Activated naive CD4-positive, alpha-beta T cell treated with anti-CD3 and anti-CD28 coated beads, Interleukin-2, amount 10 ng/mL, durations not matched to agents 7 days and 5 days (primary cell): ENCODE data around the gene RALGPS1.
"Not testable (repeated sequence)": the region's sequence is repeated elsewhere in the genome, so short reads cannot be mapped to it uniquely, and the experiment has no call there.

ENCODE experiments used
- CTCF ChIA-PET: fragments of 350-600 bp; sonication (Branson Sonifier 250); formaldehyde crosslinking; loops from one replicate; lab custom pipeline; 2021; ENCODE audit warnings: antibody characterized with exemption; lab: Charles Lee
- DNase-seq: peaks from one replicate; pipeline ENCODE4 v3.0.0-alpha.2; 2020
- H3K27ac Mint-ChIP-seq: one replicate; pipeline ENCODE4 v1.8.0; 2021; ENCODE audit warnings: mild to moderate bottlenecking, moderate library complexity, mixed read lengths
- H3K27me3 Mint-ChIP-seq: one replicate; pipeline ENCODE4 v1.8.0; 2021; ENCODE audit warnings: mild to moderate bottlenecking, mixed read lengths
- H3K36me3 Mint-ChIP-seq: one replicate; pipeline ENCODE4 v1.8.0; 2021; ENCODE audit warnings: mixed read lengths
- H3K4me1 Mint-ChIP-seq: one replicate; pipeline ENCODE4 v1.8.0; 2021; ENCODE audit warnings: mixed read lengths
- H3K4me3 Mint-ChIP-seq: one replicate; pipeline ENCODE4 v1.8.0; 2021; ENCODE audit warnings: mild to moderate bottlenecking, moderate library complexity, mixed read lengths
- H3K9me3 Mint-ChIP-seq: one replicate; pipeline ENCODE4 v1.8.0; 2021; ENCODE audit warnings: mixed read lengths

The RALGPS1 gene

GRCh38 chr9:127167560-127168326, 253.2 kb downstream of the RALGPS1 start:
- H3K9me3 Mint-ChIP-seq, result no peaks in the 10 kb centered on the region
- H3K36me3 Mint-ChIP-seq, result no peaks in the 10 kb centered on the region
- no peak overlapping the region for H3K4me3 Mint-ChIP-seq
- peaks cover 14% of the 10 kb centered on the region for H3K27me3 Mint-ChIP-seq
- CTCF ChIA-PET, result no interaction called here
- DNase-seq, result no peak
- peaks cover 13% of the 10 kb centered on the region for H3K4me1 Mint-ChIP-seq
- H3K27ac Mint-ChIP-seq, result no peak overlapping the region

- no peak overlapping the region for H3K4me3 Mint-ChIP-seq
- no peak overlapping the region for H3K27ac Mint-ChIP-seq
- CTCF ChIA-PET, result no interaction called here
- DNase-seq, result no peak
- H3K9me3 Mint-ChIP-seq, result no peaks in the 10 kb centered on the region
- H3K36me3 Mint-ChIP-seq, result no peaks in the 10 kb centered on the region
- peaks cover 14% of the 10 kb centered on the region for H3K27me3 Mint-ChIP-seq
- H3K4me1 Mint-ChIP-seq, result peaks cover 2% of the 10 kb centered on the region
Observed at GRCh38 chr9:127168756-127169574, 254.4 kb downstream of the RALGPS1 start.

- peaks cover 14% of the 10 kb centered on the region for H3K27me3 Mint-ChIP-seq
- no peaks in the 10 kb centered on the region for H3K36me3 Mint-ChIP-seq
- no peak overlapping the region for H3K27ac Mint-ChIP-seq
- no peak overlapping the region for H3K4me3 Mint-ChIP-seq
- H3K9me3 Mint-ChIP-seq, result no peaks in the 10 kb centered on the region
- DNase-seq, result no peak
- CTCF ChIA-PET, result no interaction called here
- H3K4me1 Mint-ChIP-seq, result peaks cover 2% of the 10 kb centered on the region
Observed at GRCh38 chr9:127169575-127169883, 254.9 kb downstream of the RALGPS1 start.

- Mint-ChIP-seq H3K27ac (no peak overlapping the region), H3K4me1 (peaks cover 2% of the 10 kb centered on the region), H3K4me3 (no peak overlapping the region), H3K9me3 (no peaks in the 10 kb centered on the region), H3K36me3 (no peaks in the 10 kb centered on the region), H3K27me3 (peaks cover 14% of the 10 kb centered on the region)
- DNase-seq, result no peak
- CTCF ChIA-PET, result no interaction called here
Observed at GRCh38 chr9:127170103-127170502, 255.5 kb downstream of the RALGPS1 start.

GRCh38 chr9:127170652-127171051, 256.1 kb downstream of the RALGPS1 start:
- Mint-ChIP-seq H3K36me3 (no peaks in the 10 kb centered on the region), H3K9me3 (no peaks in the 10 kb centered on the region), H3K27ac (no peak overlapping the region), H3K4me3 (no peak overlapping the region), H3K27me3 (peaks cover 14% of the 10 kb centered on the region), H3K4me1 (peaks cover 2% of the 10 kb centered on the region)
- CTCF ChIA-PET, result no interaction called here
- no peak for DNase-seq

GRCh38 chr9:127171348-127171747, 256.8 kb downstream of the RALGPS1 start:
- DNase-seq, H3K9me3 Mint-ChIP-seq, H3K27ac Mint-ChIP-seq, H3K36me3 Mint-ChIP-seq, H3K4me3 Mint-ChIP-seq, CTCF ChIA-PET, H3K4me1 Mint-ChIP-seq: not testable (repeated sequence)
- peaks cover 14% of the 10 kb centered on the region for H3K27me3 Mint-ChIP-seq

- peaks cover 12% of the 10 kb centered on the region for H3K27me3 Mint-ChIP-seq
- no peaks in the 10 kb centered on the region for H3K36me3 Mint-ChIP-seq
- H3K27ac Mint-ChIP-seq, result no peak overlapping the region
- no peak for DNase-seq
- CTCF ChIA-PET, result no interaction called here
- no peak overlapping the region for H3K4me3 Mint-ChIP-seq
- H3K9me3 Mint-ChIP-seq, result no peaks in the 10 kb centered on the region
- no peaks in the 10 kb centered on the region for H3K4me1 Mint-ChIP-seq
Observed at GRCh38 chr9:127172066-127172707, 257.6 kb downstream of the RALGPS1 start.

- Mint-ChIP-seq H3K27me3 (peaks cover 13% of the 10 kb centered on the region), H3K9me3 (no peaks in the 10 kb centered on the region), H3K36me3 (no peaks in the 10 kb centered on the region), H3K27ac (no peak overlapping the region), H3K4me1 (no peaks in the 10 kb centered on the region), H3K4me3 (no peak overlapping the region)
- no peak for DNase-seq
- CTCF ChIA-PET, result interaction anchor here (1.5 kb wide), 1 partner anchor 26 kb away, joined by 4 read pairs; no protein-coding TSS in a partner anchor
Observed at GRCh38 chr9:127173063-127173462, 258.5 kb downstream of the RALGPS1 start.

- Mint-ChIP-seq H3K27ac (no peak overlapping the region), H3K36me3 (no peaks in the 10 kb centered on the region), H3K4me1 (no peaks in the 10 kb centered on the region), H3K27me3 (peaks cover 20% of the 10 kb centered on the region), H3K9me3 (no peaks in the 10 kb centered on the region), H3K4me3 (no peak overlapping the region)
- no peak for DNase-seq
- CTCF ChIA-PET, result interaction anchor here (1.4 to 1.5 kb wide), 2 partner anchors 11 to 24 kb away, joined by 4 read pairs; no protein-coding TSS in a partner anchor
Observed at GRCh38 chr9:127174386-127175318, 260.1 kb downstream of the RALGPS1 start.

GRCh38 chr9:127175319-127175715, 260.7 kb downstream of the RALGPS1 start:
- no peaks in the 10 kb centered on the region for H3K4me1 Mint-ChIP-seq
- no peak overlapping the region for H3K4me3 Mint-ChIP-seq
- H3K36me3 Mint-ChIP-seq, result no peaks in the 10 kb centered on the region
- no peaks in the 10 kb centered on the region for H3K9me3 Mint-ChIP-seq
- peaks cover 20% of the 10 kb centered on the region for H3K27me3 Mint-ChIP-seq
- CTCF ChIA-PET, result interaction anchor here (1.4 kb wide), 1 partner anchor 11 kb away, joined by 4 read pairs; no protein-coding TSS in a partner anchor
- no peak overlapping the region for H3K27ac Mint-ChIP-seq
- no peak for DNase-seq

- no peaks in the 10 kb centered on the region for H3K36me3 Mint-ChIP-seq
- H3K4me1 Mint-ChIP-seq, result no peaks in the 10 kb centered on the region
- DNase-seq, result no peak
- H3K27me3 Mint-ChIP-seq, result peaks cover 20% of the 10 kb centered on the region
- H3K27ac Mint-ChIP-seq, result no peak overlapping the region
- no peak overlapping the region for H3K4me3 Mint-ChIP-seq
- no peaks in the 10 kb centered on the region for H3K9me3 Mint-ChIP-seq
- CTCF ChIA-PET, result no interaction called here
Observed at GRCh38 chr9:127175764-127176163, 261.2 kb downstream of the RALGPS1 start.

- Mint-ChIP-seq H3K27ac (no peak overlapping the region), H3K27me3 (peaks cover 20% of the 10 kb centered on the region), H3K36me3 (no peaks in the 10 kb centered on the region), H3K9me3 (no peaks in the 10 kb centered on the region), H3K4me1 (no peaks in the 10 kb centered on the region), H3K4me3 (no peak overlapping the region)
- DNase-seq, result no peak
- CTCF ChIA-PET, result no interaction called here
Observed at GRCh38 chr9:127176631-127177030, 262.0 kb downstream of the RALGPS1 start.

- Mint-ChIP-seq H3K9me3 (no peaks in the 10 kb centered on the region), H3K4me3 (no peak overlapping the region), H3K4me1 (no peaks in the 10 kb centered on the region), H3K27me3 (peaks cover 17% of the 10 kb centered on the region), H3K27ac (no peak overlapping the region), H3K36me3 (no peaks in the 10 kb centered on the region)
- CTCF ChIA-PET, result no interaction called here
- no peak for DNase-seq
Observed at GRCh38 chr9:127177231-127177630, 262.6 kb downstream of the RALGPS1 start.
